OCI-LY1 (cell line): Measurements from ENCODE around the gene RAPGEF5.

Experiments used
- EZH2 ChIP-seq: fragments of 200-600 bp; sonication (generic), shearing (Covaris generic); IDR thresholded peaks from 2 replicates; pipeline ENCODE4 v1.8.0; 2017; ENCODE audit warnings: borderline replicate concordance, mixed run types, mild to moderate bottlenecking, antibody characterized with exemption, low read length, moderate library complexity, mixed read lengths
- TF ChIP-seq, protein P1 (sequence below): fragments of 200-600 bp; sonication (generic), shearing (Covaris generic); IDR thresholded peaks from 2 replicates; pipeline ENCODE4 v1.5.1; 2017; ENCODE audit warnings: mild to moderate bottlenecking, antibody characterized with exemption, low read length, moderate library complexity, mixed read lengths

DNA sequence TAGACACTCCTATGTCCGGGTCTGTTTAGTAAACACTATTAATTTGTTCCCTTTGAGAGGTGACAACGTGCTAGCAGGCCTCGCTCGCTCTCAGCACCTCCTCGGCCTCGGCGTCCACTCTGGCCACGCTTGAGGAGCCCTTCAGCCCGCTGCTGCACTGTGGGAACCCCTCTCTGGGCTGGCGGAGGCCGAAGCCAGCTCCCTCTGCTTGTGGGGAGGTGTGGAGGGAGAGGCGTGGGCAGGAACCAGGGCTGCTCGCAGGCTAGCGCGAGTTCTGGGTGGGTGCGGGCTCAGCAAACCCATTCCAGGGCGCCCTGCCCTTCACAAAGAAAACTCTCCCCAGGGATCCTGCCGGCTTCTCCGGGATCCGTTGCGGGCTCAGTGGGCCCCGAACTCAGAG, 266.8 kb downstream of the RAPGEF5 start:
- TF ChIP-seq, protein P1, sequence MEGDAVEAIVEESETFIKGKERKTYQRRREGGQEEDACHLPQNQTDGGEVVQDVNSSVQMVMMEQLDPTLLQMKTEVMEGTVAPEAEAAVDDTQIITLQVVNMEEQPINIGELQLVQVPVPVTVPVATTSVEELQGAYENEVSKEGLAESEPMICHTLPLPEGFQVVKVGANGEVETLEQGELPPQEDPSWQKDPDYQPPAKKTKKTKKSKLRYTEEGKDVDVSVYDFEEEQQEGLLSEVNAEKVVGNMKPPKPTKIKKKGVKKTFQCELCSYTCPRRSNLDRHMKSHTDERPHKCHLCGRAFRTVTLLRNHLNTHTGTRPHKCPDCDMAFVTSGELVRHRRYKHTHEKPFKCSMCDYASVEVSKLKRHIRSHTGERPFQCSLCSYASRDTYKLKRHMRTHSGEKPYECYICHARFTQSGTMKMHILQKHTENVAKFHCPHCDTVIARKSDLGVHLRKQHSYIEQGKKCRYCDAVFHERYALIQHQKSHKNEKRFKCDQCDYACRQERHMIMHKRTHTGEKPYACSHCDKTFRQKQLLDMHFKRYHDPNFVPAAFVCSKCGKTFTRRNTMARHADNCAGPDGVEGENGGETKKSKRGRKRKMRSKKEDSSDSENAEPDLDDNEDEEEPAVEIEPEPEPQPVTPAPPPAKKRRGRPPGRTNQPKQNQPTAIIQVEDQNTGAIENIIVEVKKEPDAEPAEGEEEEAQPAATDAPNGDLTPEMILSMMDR: no peak
- no peak for TF ChIP-seq EZH2
